HL-60 (cell line): ENCODE measurements around the gene SPEF1.

Source experiments
- DNase-seq, 2 experiments: peaks; one replicate each; pipeline ENCODE4 v3.0.0-alpha.2; 2010 to 2020; ENCODE audit warnings: low read depth in 1 of 2, low spot score in 1 of 2
- H3K27ac ChIP-seq: fragments of 250-450 bp; sonication (Bioruptor Pico); replicated peaks from 2 replicates; pipeline ENCODE4 v1.5.1; 2020; ENCODE audit warnings: mild to moderate bottlenecking, moderate library complexity
- H3K27me3 ChIP-seq: fragments of 250-450 bp; sonication (Bioruptor Pico); 2 replicates; pipeline ENCODE4 v1.5.1; 2021; ENCODE audit warnings: mild to moderate bottlenecking, moderate library complexity; ENCODE audit not compliant: insufficient read depth, poor library complexity, severe bottlenecking
- H3K4me3 ChIP-seq: replicated peaks from 2 replicates; pipeline ENCODE4 v1.5.1; 2011; ENCODE audit warnings: mild to moderate bottlenecking, control low read depth, low read length; ENCODE audit not compliant: insufficient read depth
- GABPA ChIP-seq: IDR thresholded peaks from 2 replicates; pipeline ENCODE4 v1.6.1; 2012; ENCODE audit warnings: low read depth
- POLR2AphosphoS5 ChIP-seq: IDR thresholded peaks from 2 replicates; pipeline ENCODE4 v1.6.1; 2012; ENCODE audit warnings: low read depth
- REST ChIP-seq: IDR thresholded peaks from 2 replicates; pipeline ENCODE4 v1.6.1; 2012; ENCODE audit warnings: low read depth; ENCODE audit not compliant: insufficient replicate concordance
- SPI1 ChIP-seq: IDR thresholded peaks from 2 replicates; pipeline ENCODE4 v1.6.1; 2012; ENCODE audit warnings: low read depth, mild to moderate bottlenecking, borderline replicate concordance
- TF ChIP-seq, protein P1 (sequence below): IDR thresholded peaks from one replicate; pipeline ENCODE4 v1.5.1; 2011; ENCODE audit warnings: low read length, control low read depth, inconsistent platforms; ENCODE audit not compliant: insufficient read depth

SPEF1 gene

DNA sequence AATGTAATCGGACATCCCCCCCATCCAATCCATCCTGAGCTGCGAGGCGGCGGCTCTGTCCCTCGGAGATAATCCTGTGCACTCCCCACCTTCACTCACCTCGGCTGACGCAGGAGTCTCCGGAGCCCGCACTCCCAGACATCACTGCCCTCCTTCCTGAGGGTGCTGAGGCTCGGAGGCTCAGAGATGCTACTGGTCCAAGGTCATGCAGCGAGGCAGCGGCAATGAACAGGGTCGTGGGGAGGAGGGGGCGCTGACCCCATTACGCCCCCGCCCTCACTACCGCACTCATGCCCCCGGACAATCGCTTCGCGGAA, 14.2 kb downstream of the SPEF1 start:
- Histone ChIP-seq H3K27ac (peak overlapping the region; percentile 52), H3K27me3 (no peaks in the 10 kb centered on the region), H3K4me3 (peak overlapping the region; percentile 99)
- no peak for TF ChIP-seq SPI1
- TF ChIP-seq, protein P1, sequence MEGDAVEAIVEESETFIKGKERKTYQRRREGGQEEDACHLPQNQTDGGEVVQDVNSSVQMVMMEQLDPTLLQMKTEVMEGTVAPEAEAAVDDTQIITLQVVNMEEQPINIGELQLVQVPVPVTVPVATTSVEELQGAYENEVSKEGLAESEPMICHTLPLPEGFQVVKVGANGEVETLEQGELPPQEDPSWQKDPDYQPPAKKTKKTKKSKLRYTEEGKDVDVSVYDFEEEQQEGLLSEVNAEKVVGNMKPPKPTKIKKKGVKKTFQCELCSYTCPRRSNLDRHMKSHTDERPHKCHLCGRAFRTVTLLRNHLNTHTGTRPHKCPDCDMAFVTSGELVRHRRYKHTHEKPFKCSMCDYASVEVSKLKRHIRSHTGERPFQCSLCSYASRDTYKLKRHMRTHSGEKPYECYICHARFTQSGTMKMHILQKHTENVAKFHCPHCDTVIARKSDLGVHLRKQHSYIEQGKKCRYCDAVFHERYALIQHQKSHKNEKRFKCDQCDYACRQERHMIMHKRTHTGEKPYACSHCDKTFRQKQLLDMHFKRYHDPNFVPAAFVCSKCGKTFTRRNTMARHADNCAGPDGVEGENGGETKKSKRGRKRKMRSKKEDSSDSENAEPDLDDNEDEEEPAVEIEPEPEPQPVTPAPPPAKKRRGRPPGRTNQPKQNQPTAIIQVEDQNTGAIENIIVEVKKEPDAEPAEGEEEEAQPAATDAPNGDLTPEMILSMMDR, result no peak
- TF ChIP-seq GABPA, result no peak
- TF ChIP-seq REST, result no peak
- TF ChIP-seq POLR2AphosphoS5, result no peak
- no peak for DNase-seq

DNA sequence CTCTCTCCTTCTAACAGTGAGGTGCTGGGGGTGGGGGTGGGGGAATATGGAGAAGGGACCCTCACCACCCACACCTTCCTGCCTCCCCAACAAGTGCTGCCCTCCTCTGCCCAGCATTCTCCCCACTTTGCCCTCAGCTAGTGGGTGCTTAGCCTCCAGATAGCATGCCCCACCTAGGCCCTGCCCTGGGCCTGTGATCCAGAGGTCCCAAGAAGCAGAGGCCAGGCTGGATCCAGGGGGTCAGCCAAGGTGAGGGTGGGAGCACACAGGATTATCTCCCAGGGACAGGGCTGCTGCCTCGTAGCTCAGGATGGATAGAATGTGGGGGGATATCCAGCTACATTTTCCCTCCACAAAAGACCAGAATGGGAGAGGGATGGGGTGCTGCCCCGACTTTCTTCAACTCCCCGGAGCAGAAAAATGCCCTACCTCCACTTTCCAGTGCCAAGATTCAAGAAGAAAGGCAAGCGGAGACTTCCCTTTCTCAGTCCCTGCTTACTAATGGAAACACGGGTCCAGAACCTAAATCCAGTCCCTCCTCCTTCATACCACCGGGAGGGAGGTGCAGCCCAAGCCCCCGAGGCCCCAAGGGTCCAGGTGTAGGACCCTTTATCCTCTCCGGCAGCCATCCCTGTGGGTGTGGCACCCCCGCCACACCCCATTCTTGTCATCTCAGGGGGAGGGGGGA, 14.7 kb downstream of the SPEF1 start:
- DNase-seq, result no peak
- no peaks in the 10 kb centered on the region for H3K27me3 ChIP-seq
- H3K4me3 ChIP-seq, result peak overlapping the region; percentile 99
- no peak for TF ChIP-seq POLR2AphosphoS5
- TF ChIP-seq, protein P1, result no peak
- no peak for TF ChIP-seq REST
- TF ChIP-seq SPI1, result peak; percentile 2; the same call in 1 of the 2 replicates
- no peak for TF ChIP-seq GABPA
- no peak overlapping the region for H3K27ac ChIP-seq

- peak overlapping the region; percentile 99 for H3K4me3 ChIP-seq
Measured at GRCh38 chr20:3765171-3765882, 15.9 kb downstream of the SPEF1 start.

More at GRCh38 chr20:3765171-3765882, 15.9 kb downstream of the SPEF1 start:
- no peak for TF ChIP-seq GABPA
- no peak for TF ChIP-seq REST
- no peak for TF ChIP-seq POLR2AphosphoS5
- TF ChIP-seq, protein P1, result no peak
- no peak for DNase-seq
- Histone ChIP-seq H3K27me3 (no peaks in the 10 kb centered on the region), H3K27ac (0 out of 2 replicates have a peak overlapping the region, but pooled peaks have one; percentile 9)
